ENCODE data around the gene RFT1. TPM values are rescaled to one million over a fixed set of nuclear protein-coding genes. Genes with fewer than 3 reads are reported as not detected.

Gene RFT1
- total RNA-seq, 4 donors from 2014 or later = 2.2 to 10.3 (median 8.5) TPM

GRCh38 chr3:53073553-53074365 is 56.5 kb downstream of the RFT1 start:
- Histone ChIP-seq H3K36me3 (no peaks in the 10 kb centered on the region), H3K27ac (peak overlapping the region; percentile 76 to 85 (median 78)), H3K27me3 (no peaks in the 10 kb centered on the region), H3K4me1 (peaks cover 0 to 13% (median 6%) of the 10 kb centered on the region in 4 donors), H3K4me3 (peak overlapping the region in 3 of 4 donors; percentile 57 to 90 (median 65)), H3K9me3 (no peaks in the 10 kb centered on the region)
- intact Hi-C loops (cut with DNase I; ENCODE audit: low total_unique reads) = no loop called here
- 81% methylated on average over 17 of the region's 17 CpGs; no CpG with 5 or more reads in 1 of the 2 donors for WGBS, 2 donors (ENCODE audit: low coverage in 1 of 2)
- in situ Hi-C loops (cut with MboI; ENCODE audit: low pct_ligation_motif_present in 1 of 4, low pct_unique_long_range_greater_than_20kb in 1 of 4, low sequenced_read_pairs in 3 of 4) = loop anchor here in 2 of 4 donors (10.0 to 25.0 kb wide), 3 partner anchors 136 to 336 kb away; no protein-coding TSS in a partner anchor
- TF ChIP-seq POLR2AphosphoS5 (IDR thresholded peaks at IDR 0.05) = no peak
- DNase-seq = no peak

DNA sequence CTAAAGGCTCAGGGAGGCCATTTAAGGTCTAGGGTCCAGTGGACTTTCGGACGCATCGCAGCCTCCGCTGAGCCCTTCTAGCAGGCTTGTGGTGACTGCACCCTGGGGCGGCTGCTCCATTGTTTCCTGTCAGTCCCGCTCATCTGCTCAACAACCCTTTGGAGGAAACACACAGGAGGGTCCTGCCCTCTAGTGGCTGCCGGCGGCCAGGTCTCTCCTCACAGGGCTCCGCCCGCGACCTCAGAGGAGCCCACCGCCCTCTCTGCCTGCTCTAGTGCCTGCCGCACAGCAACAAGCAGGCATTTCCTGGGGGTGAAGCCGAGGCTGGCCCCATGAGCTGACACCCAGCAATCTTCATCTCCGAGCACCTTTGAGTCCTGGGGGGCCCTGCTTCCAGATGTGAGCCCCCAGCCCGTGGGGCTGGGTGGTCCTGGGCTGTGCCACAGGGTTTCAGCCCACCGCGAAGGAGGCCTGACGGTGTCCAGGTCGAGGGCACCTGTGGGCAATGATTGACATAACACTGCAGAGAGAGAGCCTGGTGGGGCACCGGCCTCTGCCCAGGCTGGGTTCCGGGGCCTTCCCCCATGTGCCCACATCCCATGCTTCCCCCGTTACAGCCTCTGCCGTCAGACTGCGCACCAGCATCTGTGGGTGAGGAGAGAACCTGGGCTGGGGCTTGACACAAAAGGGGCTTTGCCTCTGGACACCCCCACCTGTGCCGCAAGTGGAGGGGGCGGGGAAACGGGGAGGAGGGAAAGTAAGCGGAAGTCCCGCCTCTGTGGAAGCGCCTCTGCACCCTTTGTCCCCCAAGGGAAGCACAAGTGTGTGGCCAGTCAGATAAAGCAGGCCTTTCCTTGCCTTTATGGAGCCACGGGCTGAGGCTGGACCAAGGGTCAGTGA is 57.3 kb downstream of the RFT1 start:
- intact Hi-C loops (cut with DNase I; ENCODE audit: low total_unique reads) = no loop called here
- in situ Hi-C loops (cut with MboI; ENCODE audit: low pct_ligation_motif_present in 1 of 4, low pct_unique_long_range_greater_than_20kb in 1 of 4, low sequenced_read_pairs in 3 of 4) = loop anchor here in 2 of 4 donors (10.0 to 25.0 kb wide), 3 partner anchors 136 to 336 kb away; no protein-coding TSS in a partner anchor

GRCh38 chr3:53071882-53072431 is 58.3 kb downstream of the RFT1 start:
- Histone ChIP-seq H3K9me3 (no peaks in the 10 kb centered on the region), H3K36me3 (no peaks in the 10 kb centered on the region), H3K27ac (peak overlapping the region in 1 of 4 donors; percentile 77), H3K4me1 (peaks cover 0 to 13% (median 6%) of the 10 kb centered on the region in 4 donors), H3K4me3 (peak overlapping the region in 1 of 4 donors; percentile 90), H3K27me3 (no peaks in the 10 kb centered on the region)
- 97% methylated on average over 3 of the region's 11 CpGs; no CpG with 5 or more reads in 1 of the 2 donors for WGBS, 2 donors (ENCODE audit: low coverage in 1 of 2)
- intact Hi-C loops (cut with DNase I; ENCODE audit: low total_unique reads) = no loop called here
- DNase-seq = no peak
- TF ChIP-seq, protein P1, sequence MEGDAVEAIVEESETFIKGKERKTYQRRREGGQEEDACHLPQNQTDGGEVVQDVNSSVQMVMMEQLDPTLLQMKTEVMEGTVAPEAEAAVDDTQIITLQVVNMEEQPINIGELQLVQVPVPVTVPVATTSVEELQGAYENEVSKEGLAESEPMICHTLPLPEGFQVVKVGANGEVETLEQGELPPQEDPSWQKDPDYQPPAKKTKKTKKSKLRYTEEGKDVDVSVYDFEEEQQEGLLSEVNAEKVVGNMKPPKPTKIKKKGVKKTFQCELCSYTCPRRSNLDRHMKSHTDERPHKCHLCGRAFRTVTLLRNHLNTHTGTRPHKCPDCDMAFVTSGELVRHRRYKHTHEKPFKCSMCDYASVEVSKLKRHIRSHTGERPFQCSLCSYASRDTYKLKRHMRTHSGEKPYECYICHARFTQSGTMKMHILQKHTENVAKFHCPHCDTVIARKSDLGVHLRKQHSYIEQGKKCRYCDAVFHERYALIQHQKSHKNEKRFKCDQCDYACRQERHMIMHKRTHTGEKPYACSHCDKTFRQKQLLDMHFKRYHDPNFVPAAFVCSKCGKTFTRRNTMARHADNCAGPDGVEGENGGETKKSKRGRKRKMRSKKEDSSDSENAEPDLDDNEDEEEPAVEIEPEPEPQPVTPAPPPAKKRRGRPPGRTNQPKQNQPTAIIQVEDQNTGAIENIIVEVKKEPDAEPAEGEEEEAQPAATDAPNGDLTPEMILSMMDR (IDR thresholded peaks at IDR 0.05) = no peak
- TF ChIP-seq POLR2A (IDR thresholded peaks at IDR 0.05) (no peak), POLR2AphosphoS5 (IDR thresholded peaks at IDR 0.05) (no peak), EP300 (IDR thresholded peaks at IDR 0.05; ENCODE audit: low read depth) (no peak)
- in situ Hi-C loops (cut with MboI; ENCODE audit: low pct_ligation_motif_present in 1 of 4, low pct_unique_long_range_greater_than_20kb in 1 of 4, low sequenced_read_pairs in 3 of 4) = loop anchor here in 2 of 4 donors (10.0 to 25.0 kb wide), 3 partner anchors 135 to 335 kb away; no protein-coding TSS in a partner anchor

More for the DNA sequence above, 57.3 kb downstream of the RFT1 start:
- Histone ChIP-seq H3K4me3 (peak overlapping the region; percentile 57 to 90 (median 64)), H3K9me3 (no peaks in the 10 kb centered on the region), H3K4me1 (peaks cover 0 to 13% (median 6%) of the 10 kb centered on the region in 4 donors), H3K36me3 (no peaks in the 10 kb centered on the region), H3K27me3 (no peaks in the 10 kb centered on the region), H3K27ac (peak overlapping the region; percentile 76 to 85 (median 78))
- TF ChIP-seq POLR2AphosphoS5 (IDR thresholded peaks at IDR 0.05) (no peak), EP300 (IDR thresholded peaks at IDR 0.05; ENCODE audit: low read depth) (no peak), POLR2A (IDR thresholded peaks at IDR 0.05) (peak; percentile 18)
- TF ChIP-seq, protein P1 (IDR thresholded peaks at IDR 0.05) = peak; percentile 96 to 97 (median 97)
- WGBS, 2 donors (ENCODE audit: low coverage in 1 of 2) = 0 to 3% methylated on average over 5 to 29 of the region's 32 CpGs
- peak; percentile 90 for DNase-seq

- no peak for DNase-seq
- Histone ChIP-seq H3K4me3 (no peak overlapping the region), H3K27me3 (no peaks in the 10 kb centered on the region), H3K27ac (no peak overlapping the region), H3K4me1 (peaks cover 0 to 13% (median 6%) of the 10 kb centered on the region in 4 donors), H3K36me3 (no peaks in the 10 kb centered on the region), H3K9me3 (no peaks in the 10 kb centered on the region)
- intact Hi-C loops (cut with DNase I; ENCODE audit: low total_unique reads) (no loop called here), in situ Hi-C loops (cut with MboI; ENCODE audit: low pct_ligation_motif_present in 1 of 4, low pct_unique_long_range_greater_than_20kb in 1 of 4, low sequenced_read_pairs in 3 of 4) (loop anchor here in 3 of 4 donors (10.0 to 25.0 kb wide), 3 partner anchors 132 to 332 kb away; no protein-coding TSS in a partner anchor)
- TF ChIP-seq EP300 (IDR thresholded peaks at IDR 0.05; ENCODE audit: low read depth) = no peak
- TF ChIP-seq, protein P1 (IDR thresholded peaks at IDR 0.05) = no peak
- TF ChIP-seq POLR2AphosphoS5 (IDR thresholded peaks at IDR 0.05) = no peak
- no peak for TF ChIP-seq POLR2A (IDR thresholded peaks at IDR 0.05)
- WGBS, 2 donors (ENCODE audit: low coverage in 1 of 2) = 69% methylated on average over 4 of the region's 4 CpGs; no CpG with 5 or more reads in 1 of the 2 donors
Measured at GRCh38 chr3:53069422-53070068, 60.7 kb downstream of the RFT1 start.

All from transverse colon (tissue), 4 donors.